Fibroblast of skin of back (primary cell): ENCODE measurements around the gene KLHL25. TPM values are rescaled to one million over a fixed set of nuclear protein-coding genes. Genes with fewer than 3 reads are reported as not detected.
"Not testable (repeated sequence)": the region's sequence is repeated elsewhere in the genome, so short reads cannot be mapped to it uniquely, and the experiment has no call there.

Experiments used
- DNase-seq: peaks from one replicate; pipeline ENCODE4 v3.0.0-alpha.2; 2013
- polyA plus RNA-seq, 2 experiments: library from polyadenylated mRNA; unstranded; fragments of 120-200 nt; gene quantifications; one replicate each; pipeline ENCODE4 v1.2.1, GENCODE V29; 2013; ENCODE audit not compliant: insufficient read length in 2 of 2

Gene KLHL25, protein sequence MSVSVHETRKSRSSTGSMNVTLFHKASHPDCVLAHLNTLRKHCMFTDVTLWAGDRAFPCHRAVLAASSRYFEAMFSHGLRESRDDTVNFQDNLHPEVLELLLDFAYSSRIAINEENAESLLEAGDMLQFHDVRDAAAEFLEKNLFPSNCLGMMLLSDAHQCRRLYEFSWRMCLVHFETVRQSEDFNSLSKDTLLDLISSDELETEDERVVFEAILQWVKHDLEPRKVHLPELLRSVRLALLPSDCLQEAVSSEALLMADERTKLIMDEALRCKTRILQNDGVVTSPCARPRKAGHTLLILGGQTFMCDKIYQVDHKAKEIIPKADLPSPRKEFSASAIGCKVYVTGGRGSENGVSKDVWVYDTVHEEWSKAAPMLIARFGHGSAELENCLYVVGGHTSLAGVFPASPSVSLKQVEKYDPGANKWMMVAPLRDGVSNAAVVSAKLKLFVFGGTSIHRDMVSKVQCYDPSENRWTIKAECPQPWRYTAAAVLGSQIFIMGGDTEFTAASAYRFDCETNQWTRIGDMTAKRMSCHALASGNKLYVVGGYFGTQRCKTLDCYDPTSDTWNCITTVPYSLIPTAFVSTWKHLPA
- polyA plus RNA-seq (2013, experiment 1 of 2; ENCODE audit: insufficient read length) = 4.8 TPM
- polyA plus RNA-seq (2013, experiment 2 of 2; ENCODE audit: insufficient read length) = 3.2 TPM

DNA sequence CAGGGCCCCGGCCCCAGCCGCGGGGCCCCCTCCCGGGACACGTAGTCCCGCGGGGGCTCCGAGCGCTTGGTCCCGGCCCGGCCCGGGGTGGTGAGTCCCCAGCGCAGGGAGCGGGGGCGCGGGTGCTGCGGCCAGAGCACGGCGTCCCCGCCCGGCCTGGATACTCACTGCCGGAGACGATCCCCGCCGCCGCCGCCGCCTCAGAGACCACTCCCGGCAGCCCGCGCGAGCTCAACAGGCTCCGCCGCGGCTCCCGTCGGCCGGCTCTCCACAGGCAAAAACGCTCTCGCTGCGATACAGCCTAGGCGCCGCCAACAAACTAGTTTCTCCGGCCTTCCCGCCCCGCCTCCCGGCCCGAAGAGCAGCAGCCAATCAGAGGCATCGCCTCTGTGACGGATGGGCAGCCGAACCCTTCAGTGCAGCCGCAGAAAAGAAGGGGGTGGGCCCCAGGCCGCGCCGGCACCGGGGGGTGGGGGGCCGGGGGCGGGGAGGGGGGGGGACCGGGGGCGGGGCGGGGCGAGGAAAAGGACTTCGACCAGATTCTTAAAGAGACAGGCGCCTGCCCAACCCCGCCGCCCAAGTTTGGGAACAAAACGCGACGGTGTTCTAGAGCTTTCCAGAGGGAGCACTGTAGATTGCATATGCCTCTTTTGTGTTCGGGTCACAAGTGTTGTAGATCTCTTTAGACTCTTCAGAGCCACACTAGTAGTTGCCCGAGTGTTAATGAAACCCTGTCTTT, at the start of gene KLHL25:
Gene KLHL25, minus strand, starts transcription at position 328 of the 739 bp plus-strand sequence. CDS start 25,115 bp downstream, outside the sequence.
- DNase-seq = peak; percentile 96

DNA sequence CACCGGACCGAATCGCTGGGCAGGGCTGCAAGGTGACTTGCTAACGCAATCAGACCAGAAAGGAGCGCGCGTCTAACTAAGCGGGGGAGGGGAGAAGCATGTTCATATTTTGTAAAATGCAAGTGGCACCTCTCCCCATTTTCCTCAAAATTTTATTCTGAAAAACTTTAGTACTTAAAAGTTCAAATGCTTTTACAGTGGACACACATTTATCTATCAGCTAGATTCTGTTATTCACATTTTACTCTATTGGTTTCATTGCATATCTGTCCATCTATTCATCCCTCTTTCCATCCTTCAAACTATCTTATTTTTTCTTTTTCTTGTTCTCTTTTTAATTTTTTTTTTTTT, 46.1 kb upstream of the KLHL25 start:
- DNase-seq = no peak

DNA sequence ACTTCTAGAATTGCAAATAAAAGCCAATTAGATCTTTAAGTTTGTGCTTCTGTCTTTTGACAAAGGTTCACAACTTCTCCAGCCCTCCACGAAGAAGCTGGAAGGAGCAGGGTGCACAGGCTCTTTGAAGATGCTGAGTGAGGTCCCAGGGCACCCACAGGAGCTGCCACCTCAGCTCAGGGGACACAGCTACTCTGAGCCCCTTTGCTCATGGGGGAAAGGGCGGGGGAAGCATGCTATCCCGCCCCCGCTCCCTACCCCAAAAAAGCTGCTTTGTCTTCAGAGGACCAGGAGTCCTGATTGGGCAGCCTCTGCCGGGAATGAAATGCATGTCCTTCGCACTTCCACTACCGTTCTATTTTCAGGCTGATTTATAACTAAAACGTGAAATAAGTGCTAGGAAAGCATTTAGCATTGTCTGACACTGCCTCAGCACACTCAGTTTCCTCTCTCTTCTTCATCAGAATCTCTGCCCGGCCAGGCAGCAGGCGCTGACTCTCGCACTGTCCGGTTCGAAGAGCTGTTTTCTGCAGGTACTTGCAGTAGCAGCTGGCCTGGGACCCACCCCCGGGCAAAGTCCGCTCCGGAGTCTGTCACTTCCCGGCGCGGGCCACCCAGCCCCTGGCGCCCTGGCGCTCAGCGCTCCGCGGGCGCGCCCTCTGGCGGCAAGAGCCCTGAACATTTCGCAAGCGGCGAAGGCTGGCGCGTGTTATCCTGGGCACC, 45.5 kb upstream of the KLHL25 start:
- DNase-seq = peak; percentile 58

DNA sequence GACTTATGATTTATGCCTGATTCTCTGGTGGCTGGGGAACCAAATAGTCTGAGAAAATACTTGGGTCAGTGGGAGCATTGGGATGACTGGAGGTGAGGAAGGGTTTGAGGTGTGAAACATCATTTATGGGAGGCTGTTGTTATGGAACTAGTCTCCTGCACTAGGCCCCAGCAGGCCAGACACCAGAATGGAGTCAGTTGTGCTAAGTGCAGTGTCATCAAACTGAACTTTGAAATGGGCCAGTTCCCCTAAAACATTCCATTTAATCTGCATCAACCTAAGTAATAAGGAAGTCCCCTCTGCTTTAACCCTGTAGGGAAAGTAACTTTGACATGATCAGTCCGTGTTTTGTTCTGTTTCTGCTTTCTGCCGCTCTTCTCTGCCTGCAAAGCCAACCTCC, 44.9 kb upstream of the KLHL25 start:
- no peak for DNase-seq

DNA sequence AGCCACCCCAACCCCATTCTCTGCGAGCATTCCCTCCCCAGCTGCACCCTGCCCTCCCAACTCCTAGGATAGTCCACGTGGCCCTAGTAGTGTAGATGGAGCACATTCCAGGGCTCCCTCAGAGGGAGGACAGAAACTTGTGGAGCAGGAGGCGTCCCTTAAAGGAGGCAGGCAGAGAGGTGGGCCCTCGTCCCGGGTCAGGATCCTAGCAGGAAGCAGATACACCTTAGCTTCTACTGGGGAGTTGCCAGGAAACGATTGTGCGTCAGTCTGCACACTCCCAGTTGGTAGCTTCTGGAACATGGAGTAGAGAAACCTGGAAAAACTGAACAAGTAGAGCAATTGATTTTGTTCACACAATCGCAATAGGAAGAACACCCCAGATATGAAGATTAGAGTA, 43.9 kb upstream of the KLHL25 start:
- DNase-seq = no peak

DNA sequence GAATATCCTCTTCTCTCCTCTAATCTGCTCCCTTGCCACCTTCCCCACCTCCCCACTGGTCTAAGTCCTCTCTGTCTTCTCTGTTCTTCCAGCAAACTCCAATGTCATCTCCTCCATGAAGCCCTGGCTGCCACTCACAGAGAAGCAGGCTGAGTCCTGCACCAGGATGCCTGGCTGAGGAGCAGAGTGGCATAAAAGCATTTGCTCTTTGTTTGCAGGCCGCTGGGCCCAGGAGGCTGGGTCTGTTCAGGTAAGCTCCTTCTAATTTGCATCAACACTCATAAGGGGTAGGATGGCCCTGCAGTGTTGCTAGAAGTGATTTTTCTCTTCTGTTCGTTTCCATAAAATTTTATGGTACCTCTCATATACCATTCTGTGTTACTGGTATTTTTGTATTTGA, 43.2 kb upstream of the KLHL25 start:
- DNase-seq = no peak

DNA sequence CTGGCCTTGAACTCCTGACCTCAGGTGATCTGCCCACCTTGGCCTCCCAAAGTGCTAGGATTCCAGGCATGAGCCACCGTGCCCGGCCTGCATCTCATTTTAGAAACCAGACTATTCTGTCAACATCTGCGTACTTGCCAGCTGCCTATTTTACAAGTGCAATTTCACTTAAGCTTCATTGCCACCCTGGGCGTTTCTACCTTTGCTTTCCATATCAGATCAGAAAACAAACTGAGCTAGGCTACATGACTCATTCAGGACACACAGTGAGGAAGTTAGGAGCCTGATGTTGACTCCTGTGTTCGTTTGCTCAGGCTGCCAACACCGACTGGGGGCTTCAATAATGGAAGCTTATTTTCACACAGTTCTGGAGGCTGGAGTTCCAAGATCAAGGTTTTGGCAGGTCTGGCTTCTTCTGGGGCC, 42.3 kb upstream of the KLHL25 start:
- no peak for DNase-seq

DNA sequence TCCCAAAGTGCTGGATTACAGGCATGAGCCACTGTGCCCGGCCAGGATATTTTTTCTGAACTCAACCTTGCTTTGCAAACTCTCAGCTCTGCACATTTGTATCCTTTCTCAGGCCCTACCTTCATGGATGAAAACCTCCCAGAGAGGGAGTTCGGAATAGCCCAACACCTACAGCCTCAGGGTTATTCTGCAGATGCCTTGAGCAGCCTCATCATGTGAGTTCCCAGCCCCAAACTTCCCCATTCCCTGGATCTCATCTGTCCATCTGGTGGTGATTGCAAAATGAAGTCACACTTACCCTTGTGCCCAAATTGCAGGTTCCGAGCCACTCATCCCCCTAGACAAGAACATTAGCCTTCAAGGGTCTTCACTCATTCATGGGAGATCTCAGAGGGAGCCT, 39.9 kb upstream of the KLHL25 start:
- DNase-seq = no peak

DNA sequence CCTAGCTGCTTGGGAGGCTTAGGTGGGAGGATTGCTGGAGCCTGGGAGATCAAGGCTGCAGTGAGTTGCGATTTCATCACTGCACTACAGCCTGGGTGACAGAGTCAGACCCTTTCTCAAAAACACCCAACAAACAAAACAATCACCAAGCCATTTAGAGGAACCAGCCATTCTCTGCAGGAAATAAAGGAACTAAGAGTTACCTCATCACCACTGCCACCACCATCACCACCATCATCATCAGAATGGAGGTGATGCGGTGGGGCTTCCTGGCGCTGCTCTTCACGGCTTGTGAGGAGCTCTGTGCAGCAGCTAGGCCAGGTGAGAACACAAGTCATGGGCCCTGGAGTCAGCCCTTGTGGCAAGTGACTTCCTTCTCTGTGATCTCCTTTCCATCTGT, 37.7 kb upstream of the KLHL25 start:
- DNase-seq = no peak

DNA sequence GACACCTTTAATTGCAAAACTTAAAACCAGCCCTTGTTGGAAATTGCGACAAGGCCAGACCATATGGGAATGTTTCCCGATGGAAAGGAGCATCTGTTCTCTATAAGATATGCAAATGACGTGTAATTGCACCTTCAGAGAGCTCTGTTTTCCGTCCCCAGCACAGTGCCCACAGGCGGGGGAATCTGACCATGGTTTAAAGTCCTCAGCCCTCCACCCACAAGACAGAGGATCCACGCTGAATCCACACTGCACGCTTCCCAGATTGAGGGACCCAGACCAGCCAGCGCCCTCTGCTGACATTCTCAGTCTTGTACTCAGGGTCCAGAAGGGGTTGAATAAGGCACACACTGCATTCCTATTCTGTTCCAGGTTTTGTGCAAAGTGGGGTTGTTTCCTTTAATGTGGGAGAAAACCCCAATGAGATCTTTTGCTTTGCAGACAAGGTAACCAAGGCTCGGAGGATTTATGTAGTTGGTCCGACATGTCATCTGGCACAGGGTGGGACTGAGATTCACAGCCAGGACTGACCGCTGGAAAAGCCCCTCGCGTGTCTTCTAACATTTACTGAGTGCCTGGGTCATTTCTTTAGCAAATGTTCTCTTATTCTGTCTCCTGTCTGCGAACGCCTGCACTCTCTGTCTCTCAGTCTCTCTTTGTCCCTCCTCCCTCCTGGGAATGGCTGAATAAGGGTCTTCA, 36.8 kb upstream of the KLHL25 start:
- peak; percentile 55 for DNase-seq

DNA sequence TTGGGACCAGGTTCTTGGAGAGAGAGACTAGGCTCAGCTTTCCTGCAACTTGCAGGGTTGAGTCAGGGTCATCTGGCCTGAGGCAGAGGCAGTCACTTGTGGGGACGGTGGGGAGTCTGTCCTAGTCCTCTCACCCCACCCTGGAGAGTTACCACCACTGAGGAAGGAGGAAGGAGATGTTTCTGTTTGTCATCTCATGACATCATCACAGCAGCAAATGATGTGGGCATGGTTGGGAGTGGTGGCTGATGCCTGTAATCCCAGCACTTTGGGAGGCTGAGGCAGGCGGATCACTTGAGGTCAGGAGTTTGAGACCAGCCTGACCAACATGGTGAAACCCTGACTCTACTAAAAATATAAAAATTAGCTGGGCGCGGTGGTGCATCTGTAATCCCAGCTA, 35.0 kb upstream of the KLHL25 start:
- not testable (repeated sequence) for DNase-seq

DNA sequence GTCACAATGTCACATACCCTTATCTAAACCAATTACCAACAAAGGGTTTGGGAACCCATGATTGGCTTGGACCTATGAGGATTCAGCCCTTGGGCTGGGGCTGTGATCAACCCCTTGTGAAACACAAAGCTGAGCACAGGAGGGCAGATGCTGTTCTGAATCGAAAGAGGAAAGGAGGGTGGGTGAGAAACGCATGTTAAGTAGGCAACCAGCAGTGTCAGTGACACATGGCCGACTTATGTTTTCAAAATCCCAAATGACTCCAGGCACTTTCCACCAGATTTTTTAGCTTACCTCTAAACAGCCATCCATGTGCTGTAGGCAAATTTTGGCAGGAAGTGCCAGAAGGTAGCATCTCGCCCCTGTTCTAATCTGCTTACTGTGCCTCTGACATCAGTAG, 34.1 kb upstream of the KLHL25 start:
- no peak for DNase-seq

DNA sequence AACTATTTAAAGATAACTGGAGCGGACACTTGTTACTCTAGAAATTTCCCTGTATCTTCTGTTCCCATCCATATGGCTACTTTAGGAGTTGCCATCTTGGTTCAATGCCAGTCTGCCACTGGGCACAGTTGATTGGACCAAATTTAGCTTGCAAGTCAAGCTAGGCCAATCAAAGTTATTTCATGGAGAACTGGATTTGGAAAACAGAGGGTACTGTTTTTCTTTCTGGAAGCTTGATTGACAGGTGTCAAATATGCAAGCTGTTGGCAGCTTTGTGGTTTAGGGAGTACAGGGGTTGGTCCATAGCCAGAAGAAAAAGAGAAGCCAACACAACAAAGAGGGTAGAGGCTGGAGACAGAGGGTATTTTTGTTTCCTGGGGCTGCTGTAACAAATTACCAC, 33.4 kb upstream of the KLHL25 start:
- no peak for DNase-seq

DNA sequence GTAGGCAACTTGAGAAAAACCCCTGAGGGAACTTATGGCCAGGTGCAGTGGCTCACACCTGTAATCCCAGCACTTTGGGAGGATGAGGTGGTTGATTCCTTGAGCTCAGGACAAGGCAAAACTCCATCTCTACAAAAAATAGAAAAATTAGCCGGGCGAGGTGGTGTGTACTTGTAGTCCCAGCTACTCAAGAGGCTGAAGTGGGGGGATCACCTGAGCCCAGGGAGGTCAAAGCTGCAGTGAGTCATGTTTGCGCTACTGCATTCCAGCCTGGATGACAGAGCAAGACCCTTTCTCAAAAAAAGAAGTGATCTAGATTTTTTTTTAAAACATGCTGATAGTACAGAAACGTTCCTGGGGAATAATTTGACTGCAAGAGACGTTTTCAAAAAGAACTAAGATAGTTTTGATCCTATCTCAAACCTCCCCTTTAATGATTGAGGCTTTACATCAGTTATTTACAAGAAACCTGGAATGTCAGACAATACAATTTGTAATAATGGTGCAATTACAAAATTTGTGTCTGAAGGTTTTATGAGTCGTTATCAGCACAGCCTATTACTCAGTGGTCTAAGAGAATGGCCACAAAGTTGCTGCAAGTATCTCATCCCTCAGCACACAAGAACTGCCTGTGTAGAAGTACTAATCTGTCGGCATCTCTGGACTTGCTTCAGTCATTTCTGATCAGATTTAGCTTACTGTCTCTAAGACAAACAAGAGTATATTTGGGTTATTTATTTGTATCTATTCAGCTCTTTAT, 32.2 kb upstream of the KLHL25 start:
- DNase-seq = no peak

DNA sequence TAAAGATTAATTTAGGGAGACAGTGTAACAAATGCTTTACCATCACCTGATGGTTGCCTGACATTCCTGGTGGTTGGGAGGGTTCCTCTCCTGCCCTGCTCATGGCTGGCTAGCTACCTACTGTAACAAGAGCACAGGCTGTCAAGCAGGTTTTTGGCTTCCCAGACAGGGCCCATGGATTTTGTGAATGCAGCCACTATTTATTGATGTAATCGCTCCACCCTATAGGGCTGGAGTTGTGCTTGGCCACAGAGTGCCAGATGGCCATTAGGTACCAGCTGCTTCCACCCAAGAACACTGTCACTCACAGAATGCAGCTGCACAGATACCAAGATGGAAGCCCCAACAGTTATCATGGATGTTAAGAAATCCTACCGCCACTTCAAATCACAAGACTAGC, 31.0 kb upstream of the KLHL25 start:
- DNase-seq = no peak

DNA sequence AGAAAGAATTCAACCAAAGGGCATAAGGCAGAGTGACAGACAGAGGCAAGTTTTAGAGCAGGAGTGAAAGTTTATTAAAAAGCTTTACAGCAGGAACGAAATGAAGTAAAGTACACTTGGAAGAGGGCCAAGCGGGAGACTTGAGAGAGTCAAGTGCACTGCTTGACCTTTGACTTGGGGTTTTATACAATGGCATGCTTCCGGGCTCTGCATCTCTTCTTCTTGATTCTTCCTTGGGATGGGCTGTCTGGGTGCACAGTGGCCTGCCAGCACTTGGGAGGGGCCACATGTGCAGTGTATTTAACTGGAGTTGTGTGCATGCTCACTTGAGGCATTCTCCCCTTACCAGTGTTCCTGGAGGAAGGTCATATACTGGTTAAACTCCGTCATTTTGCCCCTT, 30.4 kb upstream of the KLHL25 start:
- DNase-seq = no peak

DNA sequence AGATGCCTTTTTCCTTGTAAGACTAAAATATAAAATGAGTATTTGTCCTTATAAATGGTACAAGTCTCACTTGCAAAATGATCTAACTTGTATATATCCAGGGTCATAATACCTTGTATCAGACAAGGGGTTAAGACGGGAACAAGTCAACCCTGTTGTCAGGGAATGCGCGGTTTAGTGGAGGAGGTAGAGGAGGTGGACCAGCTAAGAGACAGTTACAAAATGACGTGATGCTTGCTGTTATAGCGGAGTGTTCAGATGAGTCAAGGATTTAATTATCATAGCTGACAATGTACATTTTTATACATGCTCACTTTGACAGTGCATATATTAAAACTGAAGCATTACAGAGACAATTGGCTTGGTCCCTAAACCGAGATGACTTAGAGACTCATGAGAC, 26.8 kb upstream of the KLHL25 start:
- no peak for DNase-seq

DNA sequence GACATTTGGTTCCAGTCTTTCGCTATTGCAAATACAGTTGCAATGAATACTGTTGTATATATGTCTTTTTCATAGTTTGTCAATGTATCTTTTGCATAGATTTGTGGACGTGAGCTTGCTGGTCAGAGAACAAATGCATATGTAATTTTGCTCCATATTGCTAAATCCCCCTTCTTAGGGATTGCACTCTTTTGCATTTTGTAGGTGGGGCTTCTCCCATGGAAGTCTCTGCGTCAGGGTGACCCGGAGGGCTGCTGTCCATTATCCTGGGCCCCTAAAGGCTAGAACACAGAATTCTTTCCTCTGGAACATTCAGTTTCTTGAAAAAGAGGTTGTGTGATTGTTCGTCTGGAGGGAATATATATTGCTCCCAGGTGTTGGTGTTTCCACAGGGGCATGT, 25.2 kb upstream of the KLHL25 start:
- DNase-seq = no peak

DNA sequence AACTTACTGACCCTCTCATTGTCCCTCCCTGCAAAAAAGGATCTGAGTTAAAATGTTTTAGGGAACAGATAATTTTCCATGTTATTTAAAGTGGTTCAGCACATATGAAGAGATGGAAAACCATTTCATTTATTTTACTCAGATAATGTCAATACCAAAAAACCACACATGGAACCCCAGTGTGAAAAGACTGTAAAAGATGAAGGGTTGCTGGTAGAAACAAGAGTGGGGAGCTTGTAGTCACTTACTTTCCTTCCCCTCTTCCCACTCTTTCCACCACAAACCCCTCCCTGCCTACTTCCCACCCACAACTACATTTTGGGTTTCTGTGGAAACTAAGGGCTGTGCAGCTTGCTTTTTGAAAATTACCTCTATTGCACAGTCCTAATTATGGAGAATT, 18.5 kb upstream of the KLHL25 start:
- no peak for DNase-seq

DNA sequence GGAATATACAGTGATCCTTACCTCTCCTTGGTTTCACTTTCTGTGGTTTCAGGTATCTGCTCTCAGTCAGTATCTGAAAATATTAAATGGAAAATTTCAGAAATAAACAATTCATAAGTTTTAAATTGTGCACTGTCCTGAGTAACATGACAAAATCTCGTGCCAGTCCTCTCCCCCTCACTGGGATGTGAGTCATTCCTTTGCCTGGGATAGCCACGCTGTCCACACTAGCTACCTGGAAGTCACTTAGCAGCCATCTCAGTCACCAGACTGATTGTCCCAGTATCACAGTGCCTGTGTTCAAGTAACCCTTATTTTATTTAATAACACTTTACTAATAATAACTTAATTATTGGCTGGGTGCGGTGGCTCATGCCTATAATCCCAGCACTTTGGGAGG, 15.3 kb upstream of the KLHL25 start:
- no peak for DNase-seq

DNA sequence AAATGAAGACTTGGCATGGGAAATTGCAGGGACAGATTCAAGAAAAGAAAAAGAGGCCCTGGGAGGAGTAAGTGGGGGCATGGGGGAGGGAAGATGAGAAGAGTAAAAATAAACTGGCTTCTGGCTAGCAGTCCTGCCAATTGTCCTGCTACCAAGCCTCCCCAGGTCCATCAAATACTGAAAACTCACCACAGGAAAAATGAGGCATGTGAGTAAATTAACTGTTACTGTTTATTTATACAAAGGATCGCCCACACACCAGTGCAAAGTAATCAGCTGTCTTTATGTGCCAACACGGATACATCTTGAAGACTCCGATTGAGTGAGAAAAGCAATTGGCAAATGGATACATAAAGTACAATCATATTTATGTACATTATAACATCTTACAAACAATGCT, 10.7 kb upstream of the KLHL25 start:
- no peak for DNase-seq
